NCI-H82 treated with DMSO at 0.1 percent for 48 hours (cell line): ENCODE results near the gene STN1.

Experiments used
- DNase-seq: peaks from one replicate; lab custom pipeline; 2025; ENCODE audit not compliant: unreplicated experiment; lab: John Stamatoyannopoulos, UW

STN1 gene

DNA sequence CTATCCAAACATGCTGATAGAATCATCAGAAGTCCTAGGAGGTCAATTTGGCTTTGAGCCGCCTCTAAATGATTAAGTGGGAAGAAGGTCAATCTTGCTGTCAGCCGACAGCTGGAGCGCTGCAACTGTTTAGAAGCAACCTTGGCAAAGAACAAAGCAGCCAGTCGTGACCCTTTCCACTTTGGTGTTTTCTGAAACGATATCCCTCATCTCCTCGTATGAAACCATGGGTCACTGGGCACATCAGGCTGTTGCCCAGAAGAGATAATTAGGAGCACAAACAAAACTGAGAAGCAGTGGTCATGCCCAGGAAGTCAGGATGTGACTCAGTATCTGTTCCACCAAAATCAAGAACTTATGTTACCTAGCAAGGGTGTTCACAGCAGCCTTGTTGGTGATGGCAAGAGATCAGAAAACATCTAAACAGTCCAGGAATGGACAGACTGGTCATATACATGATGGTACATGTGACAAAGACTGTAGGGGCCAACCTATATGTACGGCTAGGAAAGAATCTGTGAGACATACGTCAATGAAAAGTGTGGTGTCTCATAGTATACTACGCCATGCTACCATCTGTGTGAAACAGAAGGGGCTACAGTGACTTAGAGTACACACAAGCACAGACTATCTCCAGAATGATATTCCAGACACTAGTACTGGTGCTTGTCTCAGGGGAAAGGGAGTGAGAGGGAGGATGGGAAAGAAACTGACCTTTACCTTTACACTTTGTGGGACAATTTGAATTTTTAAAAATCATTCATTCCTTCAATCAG, 22.4 kb downstream of the STN1 start:
- DNase-seq: no peak

DNA sequence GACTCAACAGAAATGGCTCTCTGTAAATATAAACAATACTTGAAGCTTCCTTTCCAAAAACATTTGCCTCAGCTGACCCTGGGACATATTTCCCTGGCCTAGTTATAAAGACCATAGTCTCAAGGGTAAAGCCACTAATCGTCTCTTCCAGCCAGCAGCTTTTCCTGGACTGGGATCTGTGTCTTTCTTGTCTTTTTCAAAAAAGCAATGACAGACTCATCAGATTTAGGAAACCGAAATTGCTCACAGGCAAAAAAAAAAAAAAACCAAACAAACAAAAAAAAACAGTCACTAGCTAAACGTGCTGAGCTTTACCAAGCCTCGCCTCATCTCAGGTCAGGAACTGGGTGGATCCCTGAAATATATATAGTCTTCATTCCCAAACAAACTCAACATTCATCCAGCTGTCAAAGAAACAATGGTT, 23.5 kb downstream of the STN1 start:
- DNase-seq: no peak

DNA sequence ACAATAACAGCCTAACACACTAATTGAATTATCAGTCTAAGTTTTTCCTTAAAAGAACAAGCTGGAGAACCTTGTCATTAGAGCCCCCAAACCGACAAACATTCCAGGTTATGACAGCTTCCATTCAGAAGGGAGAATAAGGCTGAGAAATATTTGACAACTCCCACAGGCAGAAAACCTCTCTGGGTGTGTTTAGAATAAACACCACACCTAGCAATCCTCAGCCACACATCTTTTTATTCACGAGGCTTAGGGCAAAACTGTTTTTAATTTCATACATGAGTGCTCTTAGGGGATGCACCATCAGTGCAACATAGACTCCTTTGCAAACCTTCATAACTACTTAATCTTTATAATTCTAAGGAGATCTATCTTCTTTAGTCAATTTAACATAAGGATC, 24.2 kb downstream of the STN1 start:
- no peak for DNase-seq

DNA sequence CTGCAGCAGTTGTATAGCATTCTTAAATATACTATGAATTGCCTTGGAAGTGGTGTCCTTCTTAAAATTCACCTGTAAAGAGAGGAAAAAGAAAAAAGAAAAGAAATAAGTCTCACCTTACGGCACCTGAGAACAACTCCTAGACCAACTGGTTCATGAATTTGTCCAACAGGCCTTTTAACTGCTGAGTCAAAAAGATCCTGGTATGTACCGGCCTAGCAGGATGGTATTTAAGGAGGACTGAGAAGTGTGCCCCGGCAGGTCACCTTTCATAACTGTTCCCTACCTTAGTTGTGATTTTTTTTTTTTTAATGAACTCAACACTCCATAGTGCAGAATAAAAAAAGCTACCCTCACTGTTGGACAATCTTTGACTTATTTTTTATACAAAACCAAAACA, 25.8 kb downstream of the STN1 start:
- DNase-seq: no peak

DNA sequence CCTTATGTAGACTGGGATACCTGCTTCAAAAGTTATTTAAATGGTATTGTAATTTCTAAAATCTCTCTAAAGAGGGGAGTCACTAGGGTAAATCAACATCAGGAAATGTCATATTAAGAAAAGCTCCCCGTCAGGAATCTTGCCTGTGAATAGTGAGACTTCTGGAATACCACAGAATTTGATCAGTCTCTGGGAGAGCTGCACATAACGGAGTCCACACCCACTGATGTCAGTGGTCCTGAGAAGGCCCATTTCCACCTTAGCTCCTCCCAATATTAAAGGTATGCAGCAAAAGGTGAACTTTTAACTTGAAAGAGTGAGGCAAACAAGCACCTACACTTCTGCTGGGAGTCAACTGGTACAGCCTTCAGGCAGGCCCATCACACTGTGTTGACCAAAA, 27.3 kb downstream of the STN1 start:
- no peak for DNase-seq

DNA sequence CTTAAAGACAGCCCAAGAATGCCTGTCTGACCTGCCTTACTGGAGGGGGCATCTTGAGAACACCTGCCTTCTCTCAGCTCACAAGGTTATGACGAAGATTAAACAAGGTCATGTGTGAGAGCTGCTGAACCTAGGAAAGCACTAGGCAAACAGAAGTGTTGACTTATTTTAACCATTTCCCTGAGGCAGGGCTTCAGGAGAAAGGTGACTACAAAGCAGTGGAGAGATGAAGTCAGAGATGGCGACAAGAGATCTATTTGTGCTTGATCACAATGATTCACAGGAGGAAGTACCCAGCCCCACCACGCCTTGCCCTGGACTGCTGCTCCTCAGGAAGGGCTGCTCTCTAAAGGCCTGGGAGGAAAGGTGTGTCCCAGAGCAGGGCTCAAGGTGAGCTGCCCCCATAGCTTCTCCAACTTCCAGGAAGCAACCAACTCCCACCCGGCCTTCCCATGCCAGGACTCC, 27.8 kb downstream of the STN1 start:
- no peak for DNase-seq

DNA sequence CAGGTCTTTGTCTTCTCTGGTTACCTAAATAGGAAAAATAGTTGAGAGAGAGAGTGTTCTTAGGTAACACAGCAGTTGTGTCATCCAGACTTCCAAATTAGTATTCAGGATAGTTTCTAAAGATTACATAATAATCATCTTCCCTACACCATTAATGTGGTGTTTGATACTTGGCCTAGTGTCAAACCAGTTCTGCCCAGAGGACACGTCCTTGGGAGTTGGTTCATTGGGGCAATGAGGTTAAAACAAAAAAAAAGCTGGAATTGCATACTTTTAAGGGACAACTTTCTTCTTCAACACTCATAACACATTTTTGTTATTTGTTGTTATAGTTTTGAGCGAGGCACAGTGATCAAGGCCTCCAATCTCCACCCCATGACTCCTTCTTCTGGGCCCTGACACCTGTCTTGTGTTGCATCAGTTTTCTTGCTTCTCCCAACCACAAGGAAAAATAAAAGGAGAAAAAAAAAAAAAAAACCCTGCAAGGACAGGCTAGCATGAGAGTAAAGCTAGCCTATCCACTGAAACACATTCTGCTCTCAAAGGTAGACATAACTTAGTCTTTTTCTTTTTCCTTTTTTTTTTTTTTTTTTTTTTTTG, 28.8 kb downstream of the STN1 start:
- DNase-seq: no peak

DNA sequence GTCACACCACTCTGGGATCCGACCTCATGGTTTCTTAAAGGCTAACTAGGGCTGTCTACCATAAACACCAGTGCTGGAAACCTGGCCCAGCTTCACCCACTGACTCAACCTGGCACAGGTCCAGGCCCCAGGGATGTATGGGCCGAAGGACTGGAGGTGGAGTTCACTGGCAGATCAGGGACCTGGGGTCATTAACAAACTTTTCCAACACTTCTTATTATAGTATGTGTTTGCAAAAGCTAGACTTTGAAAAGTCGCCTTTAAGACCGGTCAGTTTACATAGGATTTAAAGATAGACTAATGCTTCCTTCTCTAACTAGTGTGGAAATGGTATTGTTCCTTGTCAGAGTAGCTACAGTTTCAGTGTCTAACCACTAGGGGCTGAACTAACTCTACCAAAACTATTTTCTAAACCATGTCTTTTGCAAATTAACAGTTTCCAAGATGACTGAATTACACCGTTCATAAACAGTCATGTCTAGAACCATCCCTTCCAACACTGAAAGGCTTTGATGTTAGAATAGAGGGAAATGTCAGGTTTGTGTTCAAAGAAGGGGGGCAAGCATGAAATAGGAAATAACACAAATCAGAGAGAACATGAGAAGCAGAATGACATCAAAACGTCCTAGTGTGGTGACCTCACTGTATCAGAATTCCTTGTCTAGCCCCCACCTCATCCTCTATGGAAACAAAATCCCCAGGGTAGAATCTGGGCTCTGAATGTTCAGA, 29.7 kb downstream of the STN1 start:
- DNase-seq: no peak

DNA sequence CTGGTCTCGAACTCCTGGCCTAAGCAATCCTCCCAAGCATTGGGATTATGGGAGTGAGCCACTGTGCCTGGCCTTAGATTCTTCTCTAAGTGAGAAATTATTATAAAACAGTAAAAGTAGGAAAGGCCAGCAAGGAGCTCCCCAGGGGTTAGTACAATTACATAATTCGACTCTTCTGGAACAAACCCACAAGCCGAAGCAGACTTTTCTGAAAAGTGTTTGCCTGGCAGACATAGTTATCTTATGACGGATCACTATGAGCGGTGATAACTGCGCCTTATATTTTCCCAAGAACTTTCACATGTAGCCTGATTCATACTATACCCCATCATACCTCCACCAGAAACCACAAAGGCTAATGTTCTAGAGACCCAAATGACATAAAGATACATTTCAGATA, 32.4 kb downstream of the STN1 start:
- no peak for DNase-seq

DNA sequence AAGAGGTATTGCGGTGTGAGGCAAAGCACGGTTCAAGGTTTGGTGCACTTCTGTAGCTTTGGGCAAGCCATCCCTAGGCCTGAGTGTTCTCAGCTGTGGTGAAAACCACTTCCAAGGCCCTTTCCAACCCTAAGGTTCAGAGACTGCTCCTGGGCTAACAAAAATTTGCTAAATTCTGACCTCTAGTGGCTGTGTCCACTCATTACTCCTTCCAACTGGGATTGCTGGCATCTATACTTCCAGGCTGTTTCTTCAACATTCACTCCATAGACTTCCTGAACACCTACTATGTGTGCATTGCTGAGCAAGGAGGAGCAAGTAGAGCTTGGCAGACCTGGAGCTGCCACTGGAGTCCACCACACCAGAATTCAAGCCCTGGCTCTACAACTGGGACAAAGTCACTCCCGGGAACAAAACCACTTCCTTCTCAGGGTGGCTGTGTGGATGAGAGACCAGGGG, 33.3 kb downstream of the STN1 start:
- DNase-seq: peak; percentile 45

DNA sequence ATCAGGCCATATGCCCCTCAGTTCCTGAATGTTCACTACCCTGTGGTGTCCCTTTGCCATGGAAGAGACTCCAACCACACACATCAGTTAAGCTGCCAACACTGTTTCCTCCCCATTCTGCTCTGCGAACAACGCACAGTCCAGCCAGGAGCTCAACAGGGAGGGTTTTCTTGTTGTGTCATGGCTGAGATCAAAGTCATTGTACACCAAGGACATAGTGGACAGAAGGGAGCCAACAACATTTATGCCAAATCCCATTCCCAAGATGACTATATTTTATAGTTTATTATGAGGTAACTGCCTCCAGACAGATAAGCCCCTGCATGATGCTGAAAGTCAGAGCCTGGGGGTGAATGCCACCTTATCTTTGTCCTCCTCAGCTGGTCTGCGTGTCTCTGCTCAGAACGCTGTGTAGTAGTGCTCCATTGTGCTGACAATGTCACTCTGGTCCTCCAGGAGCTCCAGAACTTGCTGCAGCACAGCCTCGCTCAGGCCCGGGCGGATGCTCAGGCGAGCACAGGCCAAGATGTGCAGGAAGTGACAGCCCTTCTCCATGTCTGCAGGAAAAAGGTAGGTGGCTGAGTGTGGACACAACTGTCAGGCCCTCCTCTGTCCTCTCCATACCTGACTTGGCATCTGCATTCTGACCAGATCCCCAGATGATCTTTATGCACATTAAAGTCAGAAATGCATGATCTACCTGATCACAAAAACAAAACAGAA, 35.5 kb downstream of the STN1 start:
- DNase-seq: no peak

DNA sequence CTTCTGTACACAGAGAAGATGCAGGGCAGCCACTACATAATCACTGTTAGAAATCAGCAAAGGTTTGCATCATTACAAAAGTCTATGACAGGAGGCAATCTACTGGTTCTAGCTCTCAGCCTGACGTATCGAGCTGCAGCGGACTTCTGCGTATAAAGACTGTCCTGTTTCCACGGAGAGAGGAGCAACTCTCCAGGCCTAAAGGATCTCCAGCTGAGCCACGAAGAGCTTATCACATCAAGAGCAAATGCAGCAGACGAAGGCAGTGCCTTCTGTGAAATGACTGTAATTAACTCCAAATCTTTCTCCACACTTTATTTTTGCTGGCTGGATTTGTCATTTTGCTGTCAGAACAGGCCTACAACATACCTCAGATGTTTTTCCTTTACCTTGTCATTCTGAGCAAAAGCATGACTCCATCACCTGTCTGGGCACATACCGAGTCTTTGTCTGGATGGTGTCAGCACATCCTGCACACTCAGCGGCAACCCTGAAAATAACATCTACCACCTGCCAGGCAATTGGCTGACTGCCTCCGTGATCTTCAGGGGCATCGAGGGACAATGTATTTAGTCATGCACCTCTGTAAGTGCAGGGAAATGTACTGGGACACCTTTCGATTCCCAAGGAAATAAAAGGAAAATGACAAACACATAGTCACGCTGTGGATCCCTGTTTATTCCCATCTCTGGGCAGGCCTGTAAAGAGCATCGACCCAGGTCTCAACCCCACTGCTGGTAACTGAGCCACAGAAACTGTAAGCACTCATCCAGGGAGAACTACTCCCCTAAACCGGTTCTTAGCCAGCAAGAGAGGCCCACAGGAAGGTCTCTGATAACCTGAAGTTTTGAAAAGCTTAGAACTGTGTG, 36.3 kb downstream of the STN1 start:
- no peak for DNase-seq

DNA sequence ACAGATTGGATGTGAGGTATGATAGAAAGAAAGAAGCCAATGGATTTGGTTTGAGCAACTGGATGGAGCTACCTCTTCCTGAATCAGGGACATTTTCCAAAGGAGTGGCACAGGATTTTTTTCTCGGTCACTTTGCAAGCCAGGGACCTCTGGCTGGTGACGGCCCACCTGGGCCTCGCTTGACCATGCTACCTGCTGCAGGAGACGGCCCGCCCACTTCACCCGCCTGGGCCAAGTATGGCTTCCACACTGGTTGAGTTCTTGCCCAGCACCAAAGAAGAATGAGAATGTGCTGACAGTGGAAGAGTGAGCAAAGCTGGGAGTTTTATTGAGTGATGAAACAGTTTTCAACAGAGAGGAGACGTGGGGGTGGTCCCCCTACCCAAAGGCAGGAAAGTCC, 38.2 kb downstream of the STN1 start:
- DNase-seq: no peak

DNA sequence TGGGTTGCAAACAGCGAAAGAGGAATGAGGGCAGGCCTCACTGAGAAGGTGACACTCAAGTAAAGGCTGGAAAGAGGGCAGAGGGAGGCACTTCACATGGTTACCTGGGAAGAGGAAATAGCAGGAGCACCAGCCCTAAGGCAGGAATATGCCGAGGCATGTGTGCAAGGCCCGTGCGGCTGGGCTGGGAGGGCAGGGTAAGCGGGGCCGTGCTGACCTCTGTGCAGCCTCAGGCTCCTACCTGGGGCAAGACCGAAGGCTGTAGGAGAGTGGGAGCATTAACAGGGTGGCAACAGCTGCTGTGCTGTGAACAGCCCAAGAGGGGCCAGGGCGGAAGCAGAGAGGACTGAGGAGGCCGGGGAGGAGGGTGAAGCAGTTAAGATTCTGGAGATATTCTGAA, 38.6 kb downstream of the STN1 start:
- DNase-seq: no peak

DNA sequence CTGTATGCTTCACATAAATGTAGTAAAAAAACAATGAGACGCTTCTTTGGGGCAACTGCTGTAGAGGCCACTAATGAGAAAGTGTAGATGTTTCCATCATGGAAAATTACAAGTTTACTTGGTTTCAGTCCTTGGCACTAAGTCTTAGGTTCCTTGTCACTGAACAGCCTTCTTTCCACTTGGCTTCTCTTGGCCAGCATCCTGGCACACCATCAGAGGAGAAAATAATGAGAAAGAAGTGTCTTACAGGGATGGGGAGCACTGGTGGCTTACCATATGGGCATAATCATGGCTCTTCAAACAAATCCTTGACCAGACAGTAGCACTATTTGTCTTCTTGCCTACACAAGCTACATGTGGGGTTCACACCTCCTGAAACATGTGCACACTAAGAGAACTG, 40.1 kb downstream of the STN1 start:
- DNase-seq: no peak

DNA sequence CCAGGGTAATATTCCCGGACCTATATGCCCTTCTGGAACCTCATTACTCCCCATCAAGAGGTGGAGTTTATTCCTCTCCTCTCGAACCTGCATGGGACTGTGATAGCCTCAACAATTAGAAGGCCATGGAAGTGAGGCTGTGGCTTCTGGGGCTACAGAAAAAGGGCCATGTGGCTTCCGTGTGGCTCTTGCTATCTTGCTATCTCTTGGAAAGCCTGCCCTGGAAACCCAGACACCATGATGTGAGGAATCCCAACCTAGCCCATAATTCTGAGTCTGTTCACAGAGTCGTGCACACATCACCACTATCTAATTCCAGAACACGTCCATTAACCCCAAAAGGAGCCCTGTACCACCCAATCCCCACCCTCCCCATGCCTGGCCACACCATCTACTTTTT, 41.8 kb downstream of the STN1 start:
- no peak for DNase-seq

DNA sequence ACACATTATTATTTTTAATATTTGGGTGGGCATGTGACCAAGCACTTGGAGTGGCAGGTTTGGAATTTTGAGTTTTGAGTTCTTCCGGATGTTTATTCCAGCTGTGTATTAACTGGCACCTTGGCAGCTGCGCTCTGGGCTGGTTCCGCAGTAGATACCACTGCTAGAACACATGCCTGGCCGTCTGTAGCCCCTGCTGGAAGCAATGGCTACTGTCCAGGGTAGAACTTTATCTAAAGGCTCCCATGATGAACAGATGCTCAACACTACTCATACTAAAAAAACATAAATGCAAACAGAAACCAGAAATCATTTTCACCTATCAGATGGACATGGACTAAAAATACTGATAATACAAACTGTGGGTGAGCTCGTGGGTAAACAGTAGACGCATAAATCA, 43.3 kb downstream of the STN1 start:
- DNase-seq: no peak

DNA sequence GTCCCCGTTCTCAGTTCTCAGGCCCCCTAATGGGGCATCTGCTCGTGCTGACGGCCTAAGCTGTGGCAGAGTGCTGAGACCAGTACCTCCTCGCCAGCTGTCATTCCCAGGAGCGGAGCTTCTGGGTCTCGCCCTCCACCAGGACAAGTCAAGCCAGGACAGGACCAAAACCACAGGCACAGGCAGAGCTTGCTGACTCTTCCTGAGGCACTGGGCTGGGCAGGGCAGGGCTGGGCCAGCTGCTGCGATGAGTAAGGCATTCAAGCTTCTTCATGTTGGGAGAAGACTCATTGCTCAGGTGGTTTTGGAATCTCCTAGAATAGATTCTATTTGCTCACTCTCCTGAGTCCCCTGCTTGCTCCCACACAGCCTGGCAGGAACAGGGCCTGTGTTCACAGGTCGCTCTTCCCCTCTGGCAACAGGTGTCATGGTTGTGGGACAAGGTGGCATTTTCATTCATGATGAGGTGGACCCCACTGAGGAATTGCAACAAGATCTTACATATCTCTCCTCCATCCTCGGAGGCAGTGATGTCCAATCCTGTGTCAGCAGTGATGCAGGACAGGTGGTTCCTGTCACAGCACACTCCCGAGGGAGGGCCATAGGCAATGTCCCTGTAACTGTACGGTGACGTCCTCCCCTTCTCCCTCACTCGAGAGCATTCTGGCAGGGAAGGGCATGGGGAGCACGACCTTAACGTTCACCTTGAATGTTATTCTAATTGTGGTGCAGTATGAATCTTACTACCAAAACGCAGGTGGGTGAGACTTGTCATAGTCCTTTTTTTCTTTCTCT, 45.6 kb downstream of the STN1 start:
- no peak for DNase-seq

DNA sequence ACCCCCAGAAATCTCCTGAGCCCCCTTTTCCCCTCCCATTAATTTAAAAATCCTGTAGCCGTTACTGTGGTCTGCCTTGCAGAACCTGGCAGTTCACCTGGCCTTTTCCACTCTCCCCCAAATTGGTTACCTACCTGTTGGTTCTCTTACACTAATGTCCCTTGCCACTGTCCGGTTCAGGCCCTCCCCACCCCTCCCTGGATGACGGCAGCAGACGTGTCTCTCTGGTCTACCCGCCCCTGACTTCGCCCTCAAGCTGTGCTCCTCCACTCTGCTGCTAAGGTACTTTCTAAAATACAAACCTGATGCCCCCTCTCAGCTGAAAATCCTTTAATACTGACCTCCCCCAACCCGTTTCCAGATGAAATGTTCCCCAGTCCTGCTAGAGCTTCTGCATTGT, 47.0 kb downstream of the STN1 start:
- DNase-seq: no peak

DNA sequence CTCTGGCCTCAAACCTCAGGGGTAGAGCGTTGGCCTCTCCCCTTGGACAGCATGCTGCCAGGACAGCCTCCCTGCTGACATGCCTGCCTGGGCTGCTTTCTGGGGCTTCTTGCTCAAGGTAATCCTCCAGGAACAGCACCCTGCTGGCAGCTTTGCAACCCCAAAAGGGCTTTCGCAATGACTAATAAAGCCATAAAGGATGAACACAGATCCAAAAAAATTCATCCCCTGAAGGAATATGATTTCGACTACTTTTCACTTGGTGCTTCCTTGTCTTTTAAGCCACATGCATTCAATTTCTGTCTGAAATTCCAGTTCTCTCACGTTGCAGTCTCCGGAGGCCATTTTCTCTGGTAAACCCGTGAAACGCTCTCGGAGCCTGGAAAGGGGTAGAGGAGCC, 47.5 kb downstream of the STN1 start:
- no peak for DNase-seq
